A549 (cell line): ENCODE data around the gene OXTR.

Experiments
- BHLHE40 ChIP-seq: IDR thresholded peaks from 2 replicates; pipeline ENCODE4 v1.6.1; 2012; ENCODE audit warnings: low read depth, low read length, inconsistent platforms
- CEBPB ChIP-seq, 2 experiments: fragments of >200 bp in 1 of 2; sonication (Bioruptor Twin) in 1 of 2; formaldehyde crosslinking in 1 of 2; IDR thresholded peaks; 2 replicates each; pipeline ENCODE4 v1.6.1; 2012 to 2016
- PHF8 ChIP-seq: fragments of 200-600 bp; sonication (generic); IDR thresholded peaks from 2 replicates; pipeline ENCODE4 v1.6.1; 2016; ENCODE audit warnings: low read depth, mild to moderate bottlenecking, antibody characterized with exemption, moderate library complexity, borderline replicate concordance
- POLR2A ChIP-seq: IDR thresholded peaks from 2 replicates; pipeline ENCODE4 v1.6.1; 2012; ENCODE audit warnings: mild to moderate bottlenecking, low read length
- POLR2AphosphoS2 ChIP-seq: conservative IDR thresholded peaks from 2 replicates; pipeline ENCODE4 v1.6.1; 2012; ENCODE audit warnings: low read length, improper control_type of control experiment, inconsistent platforms
- TF ChIP-seq, protein P1 (sequence below): fragments of >200 bp; sonication (Bioruptor Twin); formaldehyde crosslinking; IDR thresholded peaks from 3 replicates; pipeline ENCODE4 v1.5.1; 2016
- TF ChIP-seq, protein P2 (sequence below): fragments of >200 bp; sonication (Bioruptor Twin); formaldehyde crosslinking; IDR thresholded peaks from 2 replicates; pipeline ENCODE4 v1.6.1; 2016
- TF ChIP-seq, protein P3 (sequence below): fragments of 450-650 bp; IDR thresholded peaks from 2 replicates; pipeline ENCODE4 v1.6.1; 2014; ENCODE audit warnings: antibody characterized with exemption
- TF ChIP-seq, protein P4 (sequence below): IDR thresholded peaks from 2 replicates; pipeline ENCODE4 v1.6.1; 2012

DNA sequence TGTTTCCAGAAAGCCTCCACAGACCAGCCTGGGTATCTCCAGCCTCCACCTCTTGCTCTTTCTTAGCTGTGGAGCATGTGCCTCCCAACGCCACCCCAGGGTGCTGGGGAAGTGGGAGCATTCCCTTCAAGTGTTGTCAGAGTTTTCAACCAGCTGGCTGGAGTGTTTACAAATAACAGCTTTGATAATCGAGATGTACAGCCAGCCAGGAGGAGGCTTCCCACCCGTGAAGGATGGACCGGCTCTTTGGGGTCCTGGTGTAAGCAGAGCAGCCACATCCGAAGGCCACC, 8.5 kb upstream of the OXTR start:
- TF ChIP-seq CEBPB (IDR thresholded peaks at IDR 0.05): no peak
- no peak for TF ChIP-seq BHLHE40
- TF ChIP-seq POLR2A: no peak
- TF ChIP-seq, protein P1, sequence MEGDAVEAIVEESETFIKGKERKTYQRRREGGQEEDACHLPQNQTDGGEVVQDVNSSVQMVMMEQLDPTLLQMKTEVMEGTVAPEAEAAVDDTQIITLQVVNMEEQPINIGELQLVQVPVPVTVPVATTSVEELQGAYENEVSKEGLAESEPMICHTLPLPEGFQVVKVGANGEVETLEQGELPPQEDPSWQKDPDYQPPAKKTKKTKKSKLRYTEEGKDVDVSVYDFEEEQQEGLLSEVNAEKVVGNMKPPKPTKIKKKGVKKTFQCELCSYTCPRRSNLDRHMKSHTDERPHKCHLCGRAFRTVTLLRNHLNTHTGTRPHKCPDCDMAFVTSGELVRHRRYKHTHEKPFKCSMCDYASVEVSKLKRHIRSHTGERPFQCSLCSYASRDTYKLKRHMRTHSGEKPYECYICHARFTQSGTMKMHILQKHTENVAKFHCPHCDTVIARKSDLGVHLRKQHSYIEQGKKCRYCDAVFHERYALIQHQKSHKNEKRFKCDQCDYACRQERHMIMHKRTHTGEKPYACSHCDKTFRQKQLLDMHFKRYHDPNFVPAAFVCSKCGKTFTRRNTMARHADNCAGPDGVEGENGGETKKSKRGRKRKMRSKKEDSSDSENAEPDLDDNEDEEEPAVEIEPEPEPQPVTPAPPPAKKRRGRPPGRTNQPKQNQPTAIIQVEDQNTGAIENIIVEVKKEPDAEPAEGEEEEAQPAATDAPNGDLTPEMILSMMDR: no peak
- TF ChIP-seq, protein P2, sequence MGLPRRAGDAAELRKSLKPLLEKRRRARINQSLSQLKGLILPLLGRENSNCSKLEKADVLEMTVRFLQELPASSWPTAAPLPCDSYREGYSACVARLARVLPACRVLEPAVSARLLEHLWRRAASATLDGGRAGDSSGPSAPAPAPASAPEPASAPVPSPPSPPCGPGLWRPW: no peak
- TF ChIP-seq, protein P3, sequence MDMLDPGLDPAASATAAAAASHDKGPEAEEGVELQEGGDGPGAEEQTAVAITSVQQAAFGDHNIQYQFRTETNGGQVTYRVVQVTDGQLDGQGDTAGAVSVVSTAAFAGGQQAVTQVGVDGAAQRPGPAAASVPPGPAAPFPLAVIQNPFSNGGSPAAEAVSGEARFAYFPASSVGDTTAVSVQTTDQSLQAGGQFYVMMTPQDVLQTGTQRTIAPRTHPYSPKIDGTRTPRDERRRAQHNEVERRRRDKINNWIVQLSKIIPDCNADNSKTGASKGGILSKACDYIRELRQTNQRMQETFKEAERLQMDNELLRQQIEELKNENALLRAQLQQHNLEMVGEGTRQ: no peak
- TF ChIP-seq, protein P4, sequence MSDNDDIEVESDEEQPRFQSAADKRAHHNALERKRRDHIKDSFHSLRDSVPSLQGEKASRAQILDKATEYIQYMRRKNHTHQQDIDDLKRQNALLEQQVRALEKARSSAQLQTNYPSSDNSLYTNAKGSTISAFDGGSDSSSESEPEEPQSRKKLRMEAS: no peak
- no peak for TF ChIP-seq POLR2AphosphoS2
- no peak for TF ChIP-seq PHF8
